IMR-90 (cell line): ENCODE measurements around the gene FNTB. TPM values are rescaled to one million over a fixed set of nuclear protein-coding genes. Genes with fewer than 3 reads are reported as not detected.
A peak's percentile ranks its signal among the peaks of the same experiment; 100 is the strongest.

ENCODE experiments used
- ATAC-seq: fragments of 200-7000 bp; cut with Tn5 transposase; 2 replicates; pipeline ENCODE4 v1.9.1; 2020; ENCODE audit warnings: low read depth, mild to moderate bottlenecking, moderate library complexity
- BruUV-seq: library from RNA; stranded (reverse); fragments of 400-500 nt; replicated peaks from 2 replicates; lab custom pipeline; 2021; lab: Mats Ljungman, UMichigan
- CTCF ChIA-PET: fragments of 300-600 bp; formaldehyde crosslinking; extraction: SDS; loops from one replicate; lab custom pipeline; 2021; ENCODE audit warnings: antibody characterized with exemption; lab: Yijun Ruan, JAX
- POLR2A ChIA-PET: fragments of 300-600 bp; sonication (Branson Sonifier 250); formaldehyde crosslinking; loops from one replicate; lab custom pipeline; 2022; ENCODE audit warnings: antibody characterized with exemption; ENCODE audit not compliant: unreplicated experiment; lab: Charles Lee
- DNase-seq: peaks from one replicate; pipeline ENCODE4 v3.0.0; 2013
- H2AFZ ChIP-seq: replicated peaks from 2 replicates; pipeline ENCODE3; 2013; ENCODE audit warnings: low read length, mild to moderate bottlenecking; ENCODE audit not compliant: poor library complexity
- H2AK5ac ChIP-seq: 2 replicates; pipeline ENCODE4 v1.6.1; 2013; ENCODE audit warnings: low read depth, low read length, inconsistent platforms
- H2AK9ac ChIP-seq: replicated peaks from 2 replicates; pipeline ENCODE3; 2013; ENCODE audit warnings: mild to moderate bottlenecking, low read depth, low read length, moderate library complexity; ENCODE audit not compliant: poor library complexity
- H2BK120ac ChIP-seq: 2 replicates; pipeline ENCODE4 v1.6.1; 2013; ENCODE audit warnings: low read depth, low read length, inconsistent platforms
- H2BK15ac ChIP-seq: 3 replicates; pipeline ENCODE4 v1.6.1; 2013; ENCODE audit warnings: low read depth, low read length, inconsistent platforms
- H2BK20ac ChIP-seq: 2 replicates; pipeline ENCODE4 v1.6.1; 2013; ENCODE audit warnings: low read depth, mild to moderate bottlenecking, inconsistent platforms, low read length, moderate library complexity
- H2BK5ac ChIP-seq: 2 replicates; pipeline ENCODE4 v1.6.1; 2013; ENCODE audit warnings: mild to moderate bottlenecking, low read depth, low read length, inconsistent platforms; ENCODE audit not compliant: poor library complexity, severe bottlenecking
- H3K14ac ChIP-seq: replicated peaks from 2 replicates; pipeline ENCODE4 v1.6.1; 2013; ENCODE audit warnings: low read depth, low read length, inconsistent platforms
- H3K18ac ChIP-seq: 2 replicates; pipeline ENCODE4 v1.6.1; 2013; ENCODE audit warnings: low read depth, low read length, control low read depth
- H3K23ac ChIP-seq: 2 replicates; pipeline ENCODE4 v1.6.1; 2013; ENCODE audit warnings: low read depth, low read length, inconsistent platforms
- H3K27ac ChIP-seq: 2 replicates; pipeline ENCODE4 v1.5.1; 2013; ENCODE audit warnings: mild to moderate bottlenecking, control low read depth, low read length; ENCODE audit not compliant: insufficient read depth
- H3K27me3 ChIP-seq: 2 replicates; pipeline ENCODE4 v1.6.1; 2013; ENCODE audit warnings: low read length; ENCODE audit not compliant: control insufficient read depth, insufficient read depth
- H3K36me3 ChIP-seq: 2 replicates; pipeline ENCODE4 v1.6.1; 2013; ENCODE audit warnings: low read length, mixed read lengths; ENCODE audit not compliant: control insufficient read depth, insufficient read depth
- H3K4ac ChIP-seq: 2 replicates; pipeline ENCODE4 v1.6.1; 2013; ENCODE audit warnings: low read depth, low read length, inconsistent platforms
- H3K4me1 ChIP-seq: 2 replicates; pipeline ENCODE4 v1.6.1; 2013; ENCODE audit warnings: low read length, mixed read lengths; ENCODE audit not compliant: control insufficient read depth, insufficient read depth
- H3K4me2 ChIP-seq: 2 replicates; pipeline ENCODE4 v1.6.1; 2013; ENCODE audit warnings: low read depth, mild to moderate bottlenecking, control low read depth, low read length, moderate library complexity
- H3K4me3 ChIP-seq: 2 replicates; pipeline ENCODE4 v1.5.1; 2013; ENCODE audit warnings: low read depth, mild to moderate bottlenecking, control low read depth, low read length, moderate library complexity; ENCODE audit not compliant: insufficient read depth
- H3K56ac ChIP-seq: 2 replicates; pipeline ENCODE4 v1.6.1; 2013; ENCODE audit warnings: low read length, inconsistent platforms; ENCODE audit not compliant: insufficient read depth; ENCODE audit errors: extremely low read depth
- H3K79me1 ChIP-seq, 2 experiments: 2 replicates each; pipeline ENCODE4 v1.6.1; 2013; ENCODE audit warnings: low read length in 2 of 2, inconsistent platforms in 1 of 2, low read depth in 1 of 2
- H3K9ac ChIP-seq: 2 replicates; pipeline ENCODE4 v1.6.1; 2013; ENCODE audit warnings: low read depth, low read length, control low read depth
- H3K9me1 ChIP-seq: 2 replicates; pipeline ENCODE4 v1.6.1; 2013; ENCODE audit warnings: low read length, inconsistent platforms; ENCODE audit not compliant: insufficient read depth
- H3K9me3 ChIP-seq: 2 replicates; pipeline ENCODE4 v1.6.1; 2013; ENCODE audit warnings: low read length; ENCODE audit not compliant: control insufficient read depth, insufficient read depth
- H4K20me1 ChIP-seq: 2 replicates; pipeline ENCODE4 v1.6.1; 2013; ENCODE audit warnings: low read length, inconsistent platforms; ENCODE audit not compliant: insufficient read depth
- H4K5ac ChIP-seq: 2 replicates; pipeline ENCODE4 v1.6.1; 2013; ENCODE audit warnings: mild to moderate bottlenecking, low read depth, low read length, control low read depth
- H4K8ac ChIP-seq, 2 experiments: 2 replicates each; pipeline ENCODE4 v1.6.1; 2013; ENCODE audit warnings: low read depth in 2 of 2, low read length in 2 of 2, control low read depth in 1 of 2, inconsistent platforms in 1 of 2
- H4K91ac ChIP-seq: 2 replicates; pipeline ENCODE4 v1.6.1; 2013; ENCODE audit warnings: low read depth, low read length, inconsistent platforms; ENCODE audit not compliant: insufficient read depth
- CTCF ChIP-seq: conservative IDR thresholded peaks from 2 replicates; pipeline ENCODE4 v1.5.1; 2012; ENCODE audit warnings: mild to moderate bottlenecking, low read depth, low read length, improper control_type of control experiment
- MAFK ChIP-seq: IDR thresholded peaks from 2 replicates; pipeline ENCODE4 v1.6.1; 2012; ENCODE audit warnings: low read depth, low read length, improper control_type of control experiment
- POLR2A ChIP-seq: IDR thresholded peaks from 2 replicates; pipeline ENCODE4 v1.6.1; 2012; ENCODE audit warnings: mild to moderate bottlenecking, low read depth, low read length
- RAD21 ChIP-seq: IDR thresholded peaks from 2 replicates; pipeline ENCODE4 v1.6.1; 2012; ENCODE audit warnings: low read length, improper control_type of control experiment
- SMC3 ChIP-seq: fragments of 150-350 bp; IDR thresholded peaks from 2 replicates; pipeline ENCODE4 v1.6.1; 2016; ENCODE audit warnings: low read depth, mild to moderate bottlenecking, antibody characterized with exemption, low read length, moderate library complexity
- USF2 ChIP-seq: fragments of 150-350 bp; IDR thresholded peaks from 2 replicates; pipeline ENCODE4 v1.6.1; 2017; ENCODE audit warnings: mild to moderate bottlenecking, antibody characterized with exemption, low read length, low read depth
- WGBS, 2 experiments: methylation state at CpG; one replicate each; pipeline versions ENCODE4 v1.1.5 to v1.1.7; 2013; ENCODE audit warnings: missing lambda C conversion rate in 2 of 2; ENCODE audit not compliant: insufficient read length in 1 of 2; ENCODE audit errors: extremely low coverage in 2 of 2; 5-methylcytosine and 5-hydroxymethylcytosine counted together
- dilution Hi-C: fragments of 300-500 bp; cut with HindIII; formaldehyde crosslinking; loops from one replicate; pipeline ENCODE4 v1.14.3; 2018; ENCODE audit warnings: low sequenced_read_pairs; ENCODE audit not compliant: unreplicated experiment
- in situ Hi-C: fragments of 300-500 bp; cut with MboI; formaldehyde crosslinking; loops from 3 replicates; pipeline ENCODE4 v1.14.3; 2019; ENCODE audit warnings: low sequenced_read_pairs, inconsistent platforms, mixed read lengths
- intact Hi-C: fragments of 100-400 bp; cut with micrococcal nuclease; formaldehyde crosslinking; loops from 2 replicates; pipeline ENCODE4 v1.10.0; 2022
- polyA plus RNA-seq, 3 experiments: library from polyadenylated mRNA; depleted of rRNA; stranded (reverse); fragments of >200 nt; gene quantifications; 2 replicates each; pipeline ENCODE4 v1.2.3, GENCODE V29; 2012; ENCODE audit warnings: low replicate concordance in 1 of 3
- total RNA-seq: library from RNA; depleted of rRNA; stranded (reverse); fragments of >200 nt; gene quantifications from 2 replicates; pipeline ENCODE4 v1.2.3, GENCODE V29; 2012

Gene FNTB
- total and polyA plus RNA-seq, 2 of the 4 experiments (the other 2 are of a cell fraction): 9.9 to 18.5 TPM

- H3K79me1 ChIP-seq: peaks cover 0 to 3% of the 10 kb centered on the region in 2 experiments; a peak in 1 of 4 replicates
- peaks cover 4% of the 10 kb centered on the region; the same call in 1 of the 2 replicates for H3K9me1 ChIP-seq
- no peak overlapping the region for H3K14ac ChIP-seq
- in situ Hi-C loops: no loop called here
- intact Hi-C loops: no loop called here
- ChIA-PET POLR2A (no interaction called here), CTCF (no interaction called here)
- H3K4ac ChIP-seq: no peak overlapping the region
- no peaks in the 10 kb centered on the region for H3K9me3 ChIP-seq
- H4K20me1 ChIP-seq: no peaks in the 10 kb centered on the region; the same call in 1 of the 2 replicates
- DNase-seq (peak; percentile 15), ATAC-seq (peak; percentile 67)
- H3K4me2 ChIP-seq: no peak overlapping the region
- H2BK5ac ChIP-seq: no peak overlapping the region
- H4K8ac ChIP-seq: no peak overlapping the region
- no peak overlapping the region for H3K9ac ChIP-seq
- H2AK5ac ChIP-seq: no peak overlapping the region
- no peak overlapping the region for H2BK120ac ChIP-seq
- no peak overlapping the region for H3K27ac ChIP-seq
- H2AK9ac ChIP-seq: no peak overlapping the region
- 100% methylated on average over 1 of the region's 1 CpG; no CpG with 5 or more reads in 1 of the 2 experiments for WGBS, 2 experiments
- H3K18ac ChIP-seq: no peak overlapping the region
- peaks cover 6% of the 10 kb centered on the region for H3K36me3 ChIP-seq
- no peak overlapping the region for H3K4me3 ChIP-seq
- no peak overlapping the region for H2BK20ac ChIP-seq
- no peak overlapping the region for H4K91ac ChIP-seq
- BruUV-seq: no TSS peak
- H2AFZ ChIP-seq: no peak overlapping the region
- H3K27me3 ChIP-seq: no peaks in the 10 kb centered on the region
- dilution Hi-C loops: no loop called here
- TF ChIP-seq SMC3 (no peak), POLR2A (no peak), USF2 (no peak), MAFK (no peak), CTCF (peak; percentile 26; the same call in 1 of the 2 replicates), RAD21 (peak; percentile 18; the same call in 1 of the 2 replicates)
- H3K4me1 ChIP-seq: no peaks in the 10 kb centered on the region
- no peak overlapping the region for H2BK15ac ChIP-seq
- no peak overlapping the region for H3K56ac ChIP-seq
- no peak overlapping the region for H3K23ac ChIP-seq
- no peak overlapping the region for H4K5ac ChIP-seq
Observed at GRCh38 chr14:64937821-64938193, 48.9 kb upstream of the FNTB start.
